Astrocyte (in vitro differentiated cells and primary cell): ENCODE measurements around the gene CCDC57.

Experiments used
- EZH2 ChIP-seq: IDR thresholded peaks from 2 replicates; pipeline ENCODE4 v1.6.1; 2012; ENCODE audit warnings: mild to moderate bottlenecking, low read length, inconsistent platforms; ENCODE audit not compliant: insufficient read depth
- TF ChIP-seq, protein P1 (sequence below): IDR thresholded peaks from 2 replicates; pipeline ENCODE4 v1.5.1; 2011; ENCODE audit warnings: low read depth, mild to moderate bottlenecking, inconsistent platforms, low read length, moderate library complexity; ENCODE audit not compliant: insufficient read depth

DNA sequence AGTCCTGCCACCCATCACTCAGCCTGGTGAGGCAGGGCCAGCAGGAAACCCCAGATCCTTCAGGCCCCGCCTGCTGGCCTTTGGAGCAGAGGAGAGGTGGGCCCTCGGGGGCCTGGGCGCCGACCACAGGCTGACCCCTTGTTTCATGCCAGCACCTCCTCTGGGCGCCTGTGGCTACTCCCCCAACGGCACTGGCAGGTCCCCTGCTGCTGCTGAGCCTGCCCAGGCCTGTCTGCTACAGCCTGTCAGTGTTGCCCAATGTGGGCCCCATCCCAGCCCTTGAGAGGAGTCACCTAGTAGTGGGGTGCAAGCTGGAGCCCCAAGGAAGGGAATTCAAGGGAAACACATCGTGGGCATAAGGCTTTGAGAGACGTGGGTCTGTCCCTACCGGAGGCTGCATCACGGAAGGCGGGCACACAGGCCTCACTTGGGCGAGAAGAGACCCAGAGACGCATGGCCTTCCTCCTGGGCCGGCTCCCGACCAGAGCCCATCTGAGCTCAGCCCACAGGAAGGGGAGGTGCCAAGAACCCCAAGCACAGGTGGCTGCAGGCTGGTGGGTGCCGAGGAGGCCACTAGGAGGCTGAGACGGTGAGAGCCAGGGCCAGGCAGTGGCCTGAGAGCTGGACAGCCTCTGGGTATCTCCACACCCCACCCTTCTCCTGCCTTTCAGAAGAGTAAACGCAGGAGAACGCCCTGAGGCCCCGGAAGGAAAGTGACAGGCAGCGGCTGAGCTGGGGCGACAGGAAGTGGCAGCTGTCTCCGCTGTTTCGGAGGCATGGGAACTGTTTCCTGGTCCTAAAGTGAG is 106.6 kb downstream of the CCDC57 start:
- TF ChIP-seq, protein P1, sequence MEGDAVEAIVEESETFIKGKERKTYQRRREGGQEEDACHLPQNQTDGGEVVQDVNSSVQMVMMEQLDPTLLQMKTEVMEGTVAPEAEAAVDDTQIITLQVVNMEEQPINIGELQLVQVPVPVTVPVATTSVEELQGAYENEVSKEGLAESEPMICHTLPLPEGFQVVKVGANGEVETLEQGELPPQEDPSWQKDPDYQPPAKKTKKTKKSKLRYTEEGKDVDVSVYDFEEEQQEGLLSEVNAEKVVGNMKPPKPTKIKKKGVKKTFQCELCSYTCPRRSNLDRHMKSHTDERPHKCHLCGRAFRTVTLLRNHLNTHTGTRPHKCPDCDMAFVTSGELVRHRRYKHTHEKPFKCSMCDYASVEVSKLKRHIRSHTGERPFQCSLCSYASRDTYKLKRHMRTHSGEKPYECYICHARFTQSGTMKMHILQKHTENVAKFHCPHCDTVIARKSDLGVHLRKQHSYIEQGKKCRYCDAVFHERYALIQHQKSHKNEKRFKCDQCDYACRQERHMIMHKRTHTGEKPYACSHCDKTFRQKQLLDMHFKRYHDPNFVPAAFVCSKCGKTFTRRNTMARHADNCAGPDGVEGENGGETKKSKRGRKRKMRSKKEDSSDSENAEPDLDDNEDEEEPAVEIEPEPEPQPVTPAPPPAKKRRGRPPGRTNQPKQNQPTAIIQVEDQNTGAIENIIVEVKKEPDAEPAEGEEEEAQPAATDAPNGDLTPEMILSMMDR = peak; percentile 15
- TF ChIP-seq EZH2 = no peak
